GM23248 (cell line): ENCODE results near the gene PCBP3.

Experiments used
- EZH2 ChIP-seq: fragments of 200-600 bp; sonication (generic); IDR thresholded peaks from 2 replicates; pipeline ENCODE4 v1.6.1; 2018; ENCODE audit warnings: antibody characterized with exemption, mild to moderate bottlenecking; ENCODE audit not compliant: insufficient read depth, poor library complexity, severe bottlenecking
- EZH2phosphoT487 ChIP-seq: fragments of 200-600 bp; sonication (generic); IDR thresholded peaks from 2 replicates; pipeline ENCODE4 v1.6.1; 2018; ENCODE audit warnings: antibody characterized with exemption, moderate library complexity, mild to moderate bottlenecking, low read depth; ENCODE audit not compliant: insufficient read depth

- TF ChIP-seq EZH2phosphoT487 (no peak), EZH2 (no peak)
Observed at GRCh38 chr21:45748593-45748992, 105.1 kb downstream of the PCBP3 start.
